WTC11 (cell line): ENCODE measurements around the gene CEACAM19. TPM values are rescaled to one million over a fixed set of nuclear protein-coding genes. Genes with fewer than 3 reads are reported as not detected.

Experiments
- ATAC-seq: fragments of 200-7000 bp; cut with Tn5 transposase; 2 replicates; pipeline ENCODE4 v1.10.0; 2021; ENCODE audit warnings: mild to moderate bottlenecking, moderate library complexity
- CTCF ChIA-PET: fragments of 300-600 bp; sonication (Branson Sonifier 250); formaldehyde crosslinking; loops from one replicate; lab custom pipeline; 2021; ENCODE audit warnings: antibody characterized with exemption; lab: Charles Lee
- POLR2A ChIA-PET: fragments of 350-600 bp; sonication (Branson Sonifier 250); formaldehyde crosslinking; loops from one replicate; lab custom pipeline; 2021; ENCODE audit warnings: antibody characterized with exemption; lab: Charles Lee
- DNase-seq: peaks from one replicate; pipeline ENCODE4 v3.0.0; 2021; ENCODE audit warnings: low spot score
- H3K27ac Mint-ChIP-seq: 2 replicates; pipeline ENCODE4 v1.8.0; 2021; ENCODE audit warnings: mixed read lengths
- H3K27me3 Mint-ChIP-seq: 2 replicates; pipeline ENCODE4 v1.8.0; 2021; ENCODE audit warnings: low read depth, mild to moderate bottlenecking, moderate library complexity, mixed read lengths
- H3K36me3 Mint-ChIP-seq: 2 replicates; pipeline ENCODE4 v1.8.0; 2021; ENCODE audit warnings: mixed read lengths
- H3K4me1 Mint-ChIP-seq: 2 replicates; pipeline ENCODE4 v1.8.0; 2022; ENCODE audit warnings: mixed read lengths
- H3K4me3 Mint-ChIP-seq: 2 replicates; pipeline ENCODE4 v1.8.0; 2021; ENCODE audit warnings: mild to moderate bottlenecking, moderate library complexity, mixed read lengths
- H3K9me3 Mint-ChIP-seq: 2 replicates; pipeline ENCODE4 v1.8.0; 2021; ENCODE audit warnings: mixed read lengths
- ATF6 ChIP-seq: sonication (generic); formaldehyde crosslinking; IDR thresholded peaks from 2 replicates; pipeline ENCODE4 v1.8.1; 2023; ENCODE audit warnings: mild to moderate bottlenecking, missing genetic modification reagents
- E2F5 ChIP-seq: sonication (generic); formaldehyde crosslinking; IDR thresholded peaks from 2 replicates; pipeline ENCODE4 v1.8.1; 2022; ENCODE audit warnings: mild to moderate bottlenecking, moderate library complexity, missing genetic modification reagents
- GABPB1 ChIP-seq: sonication (generic); formaldehyde crosslinking; IDR thresholded peaks from 2 replicates; pipeline ENCODE4 v1.8.1; 2023; ENCODE audit warnings: mild to moderate bottlenecking, missing genetic modification reagents
- IRF1 ChIP-seq: sonication (generic); formaldehyde crosslinking; IDR thresholded peaks from 2 replicates; pipeline ENCODE4 v1.8.0; 2023; ENCODE audit warnings: missing genetic modification reagents
- NFATC4 ChIP-seq: fragments of 250-450 bp; sonication (Bioruptor Pico); IDR thresholded peaks from 2 replicates; pipeline ENCODE4 v1.9.0; 2021; ENCODE audit warnings: mild to moderate bottlenecking
- PREB ChIP-seq: sonication (generic); formaldehyde crosslinking; IDR thresholded peaks from 2 replicates; pipeline ENCODE4 v1.8.1; 2022; ENCODE audit warnings: mild to moderate bottlenecking, missing genetic modification reagents, moderate library complexity, borderline replicate concordance
- RELA ChIP-seq: sonication (generic); formaldehyde crosslinking; IDR thresholded peaks from 2 replicates; pipeline ENCODE4 v1.8.1; 2022; ENCODE audit warnings: missing genetic modification reagents, mild to moderate bottlenecking, borderline replicate concordance
- TEAD1 ChIP-seq: sonication (generic); formaldehyde crosslinking; IDR thresholded peaks from 2 replicates; pipeline ENCODE4 v1.8.0; 2022; ENCODE audit warnings: mild to moderate bottlenecking, missing genetic modification reagents
- ZNF121 ChIP-seq: sonication (generic); formaldehyde crosslinking; IDR thresholded peaks from 2 replicates; pipeline ENCODE4 v1.8.0; 2023; ENCODE audit warnings: missing genetic modification reagents
- ZNF423 ChIP-seq: fragments of 250-450 bp; sonication (Bioruptor Pico); IDR thresholded peaks from 2 replicates; pipeline ENCODE4 v2.1.2; 2022; ENCODE audit warnings: mild to moderate bottlenecking, moderate library complexity
- total RNA-seq: library from RNA; stranded (reverse); gene quantifications from 3 replicates; pipeline ENCODE4 v1.2.3, GENCODE V29; 2021
- TF ChIP-seq, protein P1 (sequence below): fragments of 250-450 bp; sonication (Bioruptor Pico); IDR thresholded peaks from 2 replicates; pipeline ENCODE4 v1.9.0; 2021; ENCODE audit warnings: mild to moderate bottlenecking, borderline replicate concordance
- TF ChIP-seq, protein P2 (sequence below): fragments of 200-600 bp; IDR thresholded peaks from 2 replicates; pipeline ENCODE4 v1.8.0; 2022; ENCODE audit warnings: antibody characterized with exemption
- TF ChIP-seq, protein P3 (sequence below): sonication (generic); formaldehyde crosslinking; conservative IDR thresholded peaks from 2 replicates; pipeline ENCODE4 v1.8.1; 2023; ENCODE audit warnings: mild to moderate bottlenecking, low read depth, missing genetic modification reagents, moderate library complexity

The CEACAM19 gene
- total RNA-seq, 1 experiment from 2014 or later, result 2.9 TPM

GRCh38 chr19:44729516-44730033 is 58.3 kb downstream of the CEACAM19 start:
- Mint-ChIP-seq H3K4me1 (no peaks in the 10 kb centered on the region), H3K9me3 (no peaks in the 10 kb centered on the region)

DNA sequence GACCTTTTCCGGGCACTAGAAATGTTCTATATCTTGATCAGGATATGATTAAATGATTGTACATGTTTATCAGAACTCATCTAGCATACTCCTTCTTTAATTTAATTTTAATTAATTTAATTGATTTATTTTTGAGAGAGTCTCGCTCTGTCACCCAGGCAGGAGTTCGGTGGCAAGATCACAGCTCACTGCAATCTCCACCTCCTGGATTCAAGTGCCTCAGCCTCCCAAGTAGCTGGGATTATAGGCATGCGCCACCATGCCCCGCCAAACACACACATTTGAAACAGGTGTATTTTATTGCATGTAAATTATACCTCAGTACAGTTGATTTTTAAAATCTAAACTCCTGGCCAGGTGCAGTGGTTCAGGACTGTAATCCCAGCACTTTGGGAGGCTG is 59.8 kb downstream of the CEACAM19 start:
- H3K36me3 Mint-ChIP-seq, result no peaks in the 10 kb centered on the region
- no peak overlapping the region for H3K4me3 Mint-ChIP-seq
- POLR2A ChIA-PET, result interaction anchor here (0.7 kb wide), 1 partner anchor 427 kb away, joined by 3 read pairs; no protein-coding TSS in a partner anchor
- H3K27me3 Mint-ChIP-seq, result peaks cover 13% of the 10 kb centered on the region
- no peaks in the 10 kb centered on the region for H3K9me3 Mint-ChIP-seq
- no peak overlapping the region for H3K27ac Mint-ChIP-seq
- ATAC-seq (no peak), DNase-seq (no peak)
- CTCF ChIA-PET, result interaction anchor here (1.3 to 15.6 kb wide), 3 partner anchors 9 to 44 kb away, joined by 6 to 548 read pairs (median 7); partner anchors contain the start of gene CBLC
- H3K4me1 Mint-ChIP-seq, result no peaks in the 10 kb centered on the region
- TF ChIP-seq RELA (CRISPR knock-in tag) (no peak), TEAD1 (CRISPR knock-in tag) (no peak), ZNF423 (CRISPR knock-in tag) (no peak), IRF1 (no peak), GABPB1 (CRISPR knock-in tag) (no peak)
- TF ChIP-seq, protein P1, sequence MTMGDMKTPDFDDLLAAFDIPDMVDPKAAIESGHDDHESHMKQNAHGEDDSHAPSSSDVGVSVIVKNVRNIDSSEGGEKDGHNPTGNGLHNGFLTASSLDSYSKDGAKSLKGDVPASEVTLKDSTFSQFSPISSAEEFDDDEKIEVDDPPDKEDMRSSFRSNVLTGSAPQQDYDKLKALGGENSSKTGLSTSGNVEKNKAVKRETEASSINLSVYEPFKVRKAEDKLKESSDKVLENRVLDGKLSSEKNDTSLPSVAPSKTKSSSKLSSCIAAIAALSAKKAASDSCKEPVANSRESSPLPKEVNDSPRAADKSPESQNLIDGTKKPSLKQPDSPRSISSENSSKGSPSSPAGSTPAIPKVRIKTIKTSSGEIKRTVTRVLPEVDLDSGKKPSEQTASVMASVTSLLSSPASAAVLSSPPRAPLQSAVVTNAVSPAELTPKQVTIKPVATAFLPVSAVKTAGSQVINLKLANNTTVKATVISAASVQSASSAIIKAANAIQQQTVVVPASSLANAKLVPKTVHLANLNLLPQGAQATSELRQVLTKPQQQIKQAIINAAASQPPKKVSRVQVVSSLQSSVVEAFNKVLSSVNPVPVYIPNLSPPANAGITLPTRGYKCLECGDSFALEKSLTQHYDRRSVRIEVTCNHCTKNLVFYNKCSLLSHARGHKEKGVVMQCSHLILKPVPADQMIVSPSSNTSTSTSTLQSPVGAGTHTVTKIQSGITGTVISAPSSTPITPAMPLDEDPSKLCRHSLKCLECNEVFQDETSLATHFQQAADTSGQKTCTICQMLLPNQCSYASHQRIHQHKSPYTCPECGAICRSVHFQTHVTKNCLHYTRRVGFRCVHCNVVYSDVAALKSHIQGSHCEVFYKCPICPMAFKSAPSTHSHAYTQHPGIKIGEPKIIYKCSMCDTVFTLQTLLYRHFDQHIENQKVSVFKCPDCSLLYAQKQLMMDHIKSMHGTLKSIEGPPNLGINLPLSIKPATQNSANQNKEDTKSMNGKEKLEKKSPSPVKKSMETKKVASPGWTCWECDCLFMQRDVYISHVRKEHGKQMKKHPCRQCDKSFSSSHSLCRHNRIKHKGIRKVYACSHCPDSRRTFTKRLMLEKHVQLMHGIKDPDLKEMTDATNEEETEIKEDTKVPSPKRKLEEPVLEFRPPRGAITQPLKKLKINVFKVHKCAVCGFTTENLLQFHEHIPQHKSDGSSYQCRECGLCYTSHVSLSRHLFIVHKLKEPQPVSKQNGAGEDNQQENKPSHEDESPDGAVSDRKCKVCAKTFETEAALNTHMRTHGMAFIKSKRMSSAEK (CRISPR knock-in tag), result no peak

More at GRCh38 chr19:44729516-44730033, 58.3 kb downstream of the CEACAM19 start:
- ChIA-PET POLR2A (no interaction called here), CTCF (interaction anchor here (1.2 to 15.6 kb wide), 3 partner anchors 45 to 330 kb away, joined by 3 to 548 read pairs (median 6); partner anchors contain the start of gene CBLC)
- Mint-ChIP-seq H3K27ac (no peak overlapping the region), H3K27me3 (peaks cover 8% of the 10 kb centered on the region), H3K36me3 (no peaks in the 10 kb centered on the region), H3K4me3 (no peak overlapping the region)
- TF ChIP-seq, protein P2, sequence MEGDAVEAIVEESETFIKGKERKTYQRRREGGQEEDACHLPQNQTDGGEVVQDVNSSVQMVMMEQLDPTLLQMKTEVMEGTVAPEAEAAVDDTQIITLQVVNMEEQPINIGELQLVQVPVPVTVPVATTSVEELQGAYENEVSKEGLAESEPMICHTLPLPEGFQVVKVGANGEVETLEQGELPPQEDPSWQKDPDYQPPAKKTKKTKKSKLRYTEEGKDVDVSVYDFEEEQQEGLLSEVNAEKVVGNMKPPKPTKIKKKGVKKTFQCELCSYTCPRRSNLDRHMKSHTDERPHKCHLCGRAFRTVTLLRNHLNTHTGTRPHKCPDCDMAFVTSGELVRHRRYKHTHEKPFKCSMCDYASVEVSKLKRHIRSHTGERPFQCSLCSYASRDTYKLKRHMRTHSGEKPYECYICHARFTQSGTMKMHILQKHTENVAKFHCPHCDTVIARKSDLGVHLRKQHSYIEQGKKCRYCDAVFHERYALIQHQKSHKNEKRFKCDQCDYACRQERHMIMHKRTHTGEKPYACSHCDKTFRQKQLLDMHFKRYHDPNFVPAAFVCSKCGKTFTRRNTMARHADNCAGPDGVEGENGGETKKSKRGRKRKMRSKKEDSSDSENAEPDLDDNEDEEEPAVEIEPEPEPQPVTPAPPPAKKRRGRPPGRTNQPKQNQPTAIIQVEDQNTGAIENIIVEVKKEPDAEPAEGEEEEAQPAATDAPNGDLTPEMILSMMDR, result no peak
- peak; percentile 78 for TF ChIP-seq ZNF121 (CRISPR knock-in tag)
- no peak for TF ChIP-seq NFATC4 (CRISPR knock-in tag)
- TF ChIP-seq PREB, result no peak
- TF ChIP-seq ATF6 (CRISPR knock-in tag), result no peak
- TF ChIP-seq E2F5, result no peak
- TF ChIP-seq, protein P3, sequence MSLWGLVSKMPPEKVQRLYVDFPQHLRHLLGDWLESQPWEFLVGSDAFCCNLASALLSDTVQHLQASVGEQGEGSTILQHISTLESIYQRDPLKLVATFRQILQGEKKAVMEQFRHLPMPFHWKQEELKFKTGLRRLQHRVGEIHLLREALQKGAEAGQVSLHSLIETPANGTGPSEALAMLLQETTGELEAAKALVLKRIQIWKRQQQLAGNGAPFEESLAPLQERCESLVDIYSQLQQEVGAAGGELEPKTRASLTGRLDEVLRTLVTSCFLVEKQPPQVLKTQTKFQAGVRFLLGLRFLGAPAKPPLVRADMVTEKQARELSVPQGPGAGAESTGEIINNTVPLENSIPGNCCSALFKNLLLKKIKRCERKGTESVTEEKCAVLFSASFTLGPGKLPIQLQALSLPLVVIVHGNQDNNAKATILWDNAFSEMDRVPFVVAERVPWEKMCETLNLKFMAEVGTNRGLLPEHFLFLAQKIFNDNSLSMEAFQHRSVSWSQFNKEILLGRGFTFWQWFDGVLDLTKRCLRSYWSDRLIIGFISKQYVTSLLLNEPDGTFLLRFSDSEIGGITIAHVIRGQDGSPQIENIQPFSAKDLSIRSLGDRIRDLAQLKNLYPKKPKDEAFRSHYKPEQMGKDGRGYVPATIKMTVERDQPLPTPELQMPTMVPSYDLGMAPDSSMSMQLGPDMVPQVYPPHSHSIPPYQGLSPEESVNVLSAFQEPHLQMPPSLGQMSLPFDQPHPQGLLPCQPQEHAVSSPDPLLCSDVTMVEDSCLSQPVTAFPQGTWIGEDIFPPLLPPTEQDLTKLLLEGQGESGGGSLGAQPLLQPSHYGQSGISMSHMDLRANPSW (CRISPR knock-in tag), result no peak
- DNase-seq, result no peak
- no peak for ATAC-seq
